Measurements from ENCODE around the gene GPR146.
"Not testable (repeated sequence)": the region's sequence is repeated elsewhere in the genome, so short reads cannot be mapped to it uniquely, and the experiment has no call there.

GPR146 gene

DNA sequence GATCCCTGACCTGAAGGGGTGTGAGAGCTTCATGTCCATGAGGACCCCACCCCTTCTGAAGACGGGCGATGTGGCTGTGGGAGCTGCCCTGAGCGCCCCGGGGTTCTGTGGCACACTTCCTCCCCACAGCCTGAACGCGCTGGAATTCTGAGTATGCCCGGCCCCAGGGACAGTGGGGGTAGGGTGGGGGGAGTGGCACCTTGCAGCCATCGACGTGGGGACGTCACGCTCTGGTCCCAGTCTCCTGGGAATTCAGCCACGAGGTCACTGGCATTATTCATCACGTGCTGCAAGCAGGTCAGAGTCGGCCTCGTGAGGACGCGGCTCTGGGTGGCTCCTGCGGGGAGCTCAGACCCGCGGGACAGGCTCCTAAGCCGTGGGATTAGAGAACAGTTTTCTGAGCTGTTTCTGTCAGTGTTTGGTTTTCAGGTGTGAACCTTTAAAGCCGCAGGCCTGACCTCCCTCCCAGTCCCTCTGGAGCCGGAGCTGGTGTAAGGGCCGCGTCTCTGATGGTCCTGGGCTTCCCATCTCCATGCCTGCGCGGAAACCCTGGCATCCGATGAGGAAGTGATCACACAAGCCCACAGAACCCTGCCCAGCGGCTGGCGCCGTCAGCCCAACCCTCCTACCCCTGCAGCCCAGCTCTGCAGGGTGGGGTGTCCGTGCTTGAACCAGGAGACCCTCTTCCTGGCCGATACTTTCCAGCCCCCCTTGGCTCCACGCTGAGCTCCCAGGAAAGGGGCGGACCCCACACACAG is 16.1 kb downstream of the GPR146 start:
- no peak for DNase-seq

- DNase-seq = no peak
These were observed 16.8 kb downstream of the GPR146 start for GRCh38 chr7:1061180-1061579.

GRCh38 chr7:1062296-1063294 is 18.2 kb downstream of the GPR146 start:
- DNase-seq = no peak

GRCh38 chr7:1063361-1063760 is 19.0 kb downstream of the GPR146 start:
- DNase-seq = no peak

- DNase-seq = no peak
These were observed 20.2 kb downstream of the GPR146 start for GRCh38 chr7:1064581-1064980.

DNA sequence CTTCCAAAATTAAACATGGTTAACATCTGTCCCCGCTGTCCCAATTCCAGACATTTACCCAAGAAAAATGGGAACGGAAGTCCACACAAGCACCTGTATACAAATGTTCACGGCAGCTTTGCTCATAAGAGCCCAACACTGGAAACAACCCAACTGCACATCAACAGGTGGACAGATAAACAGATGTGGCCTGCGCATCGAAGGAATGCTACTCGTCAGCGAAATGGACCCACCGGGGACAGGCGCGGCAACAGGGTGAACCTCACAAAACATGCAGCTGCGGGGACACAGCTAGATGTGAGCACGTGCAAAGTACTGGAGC is 20.9 kb downstream of the GPR146 start:
- DNase-seq = no peak

DNA sequence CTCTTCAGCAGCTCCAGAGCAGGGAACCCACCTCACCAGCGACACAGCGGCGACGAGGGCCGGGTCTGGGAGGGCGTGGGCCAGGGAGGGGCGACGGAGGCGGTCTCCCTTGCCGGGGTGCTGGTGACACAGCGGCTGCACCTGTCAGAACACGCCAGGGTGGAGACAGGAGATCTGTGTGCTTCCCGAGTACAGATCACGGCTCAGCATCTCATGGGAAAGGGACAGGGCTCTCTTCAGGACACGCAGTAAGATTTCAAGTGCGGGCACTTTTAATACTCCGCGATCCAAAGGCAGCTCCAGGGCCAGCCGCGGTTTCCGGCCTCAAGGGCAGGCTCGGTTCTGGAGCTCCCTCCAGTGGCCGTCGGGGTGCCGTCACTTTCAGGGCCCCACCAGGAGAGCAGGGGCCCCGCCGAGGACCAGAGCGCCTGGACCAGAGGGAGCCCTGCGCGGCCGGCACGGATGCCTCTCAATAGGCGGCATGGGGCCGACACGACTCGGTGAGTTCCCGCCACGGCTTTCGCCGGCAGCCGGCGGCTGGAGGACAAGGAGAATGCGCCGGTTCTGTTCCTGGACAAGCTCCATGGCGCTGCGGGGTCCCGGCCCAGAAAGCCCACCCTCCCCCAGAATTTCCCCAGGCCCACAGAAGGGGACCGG is 21.4 kb downstream of the GPR146 start:
- peak; percentile 86 for DNase-seq

GRCh38 chr7:1066242-1066588 is 21.9 kb downstream of the GPR146 start:
- DNase-seq = no peak

- DNase-seq = no peak
These were observed 23.7 kb downstream of the GPR146 start for GRCh38 chr7:1068013-1068412.

- no peak for DNase-seq
These were observed 24.3 kb downstream of the GPR146 start for GRCh38 chr7:1068619-1069018.

DNA sequence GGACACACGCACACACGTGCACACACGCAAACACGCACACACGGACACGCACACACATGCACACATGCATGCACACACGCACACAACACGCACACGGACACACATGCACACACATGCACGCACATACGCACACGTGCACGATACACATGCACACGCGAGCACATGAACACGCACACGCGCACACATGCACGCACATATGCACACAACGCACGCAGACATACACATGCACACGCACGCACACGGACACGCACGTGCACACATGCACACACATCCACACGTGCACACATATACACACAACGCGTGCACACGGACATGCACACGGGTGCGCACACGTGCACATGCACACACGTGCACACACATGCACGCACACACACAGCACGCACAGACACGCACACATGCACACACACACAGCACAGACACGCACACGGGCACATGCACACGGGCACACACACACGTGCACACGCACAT is 26.2 kb downstream of the GPR146 start:
- DNase-seq = no peak

DNA sequence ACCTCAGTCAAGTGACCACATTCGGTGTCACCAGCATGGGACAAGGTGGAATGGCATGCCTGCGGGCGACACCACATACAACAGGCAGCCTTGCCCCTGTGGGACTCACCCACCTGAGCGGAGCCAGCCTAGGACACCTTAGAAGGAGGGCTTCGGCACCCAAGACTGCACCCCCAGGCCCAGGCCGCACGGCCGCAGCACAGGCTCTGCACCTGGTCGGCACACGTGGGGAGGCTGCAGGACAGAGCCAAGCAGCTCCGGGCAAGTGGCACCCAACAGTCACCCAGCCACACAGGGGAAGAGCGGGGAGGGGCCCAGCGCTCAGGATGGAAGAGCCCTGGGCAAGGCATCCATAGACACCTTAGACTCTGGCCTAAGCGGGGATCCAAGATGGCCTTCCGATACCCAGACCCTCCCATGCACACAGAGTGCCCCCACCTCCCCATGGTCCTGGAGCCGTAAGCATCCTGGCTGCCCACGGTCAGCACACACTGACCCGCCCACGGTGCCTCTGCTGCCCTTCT is 27.4 kb downstream of the GPR146 start:
- no peak for DNase-seq

DNA sequence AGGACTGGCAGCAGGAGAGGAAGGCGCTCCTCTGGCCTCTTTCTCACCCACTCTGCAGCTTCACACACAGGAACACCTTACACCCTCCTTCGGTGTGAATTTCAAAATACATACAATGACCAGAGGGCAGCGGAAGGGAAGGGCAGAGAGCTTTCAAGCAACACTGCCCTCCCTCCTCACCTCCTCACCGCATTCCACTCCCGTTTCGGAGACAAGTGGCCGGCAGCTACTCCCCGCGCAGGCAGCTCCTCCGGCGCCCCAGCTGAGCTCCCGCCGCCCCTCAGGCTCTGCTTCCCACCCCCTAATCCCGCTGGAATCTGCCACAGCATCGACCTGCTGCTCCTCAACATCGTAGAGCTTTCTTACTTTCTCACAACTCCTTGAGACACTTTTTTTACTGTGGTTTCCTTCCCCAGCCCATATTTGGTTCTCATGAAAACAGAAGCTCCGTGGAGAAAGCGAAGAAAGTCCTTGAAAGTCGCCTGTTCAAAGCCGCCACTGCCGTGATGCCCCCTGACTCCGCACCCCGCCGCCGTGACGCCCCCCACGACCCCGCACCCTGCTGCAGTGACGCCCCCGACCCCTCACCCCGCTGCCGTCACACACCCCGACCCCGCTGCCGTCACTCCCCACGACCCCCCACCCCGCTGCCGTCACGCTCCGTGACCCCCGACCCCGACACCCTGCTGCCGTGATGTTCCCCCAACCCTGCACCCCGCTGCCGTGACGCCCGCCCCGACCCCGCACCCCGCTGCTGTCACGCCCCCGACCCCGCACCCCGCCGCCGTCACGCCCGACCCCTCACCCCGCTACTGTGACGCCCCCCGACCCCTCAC is 29.0 kb downstream of the GPR146 start:
- DNase-seq = no peak

GRCh38 chr7:1074018-1074417 is 29.7 kb downstream of the GPR146 start:
- not testable (repeated sequence) for DNase-seq

DNA sequence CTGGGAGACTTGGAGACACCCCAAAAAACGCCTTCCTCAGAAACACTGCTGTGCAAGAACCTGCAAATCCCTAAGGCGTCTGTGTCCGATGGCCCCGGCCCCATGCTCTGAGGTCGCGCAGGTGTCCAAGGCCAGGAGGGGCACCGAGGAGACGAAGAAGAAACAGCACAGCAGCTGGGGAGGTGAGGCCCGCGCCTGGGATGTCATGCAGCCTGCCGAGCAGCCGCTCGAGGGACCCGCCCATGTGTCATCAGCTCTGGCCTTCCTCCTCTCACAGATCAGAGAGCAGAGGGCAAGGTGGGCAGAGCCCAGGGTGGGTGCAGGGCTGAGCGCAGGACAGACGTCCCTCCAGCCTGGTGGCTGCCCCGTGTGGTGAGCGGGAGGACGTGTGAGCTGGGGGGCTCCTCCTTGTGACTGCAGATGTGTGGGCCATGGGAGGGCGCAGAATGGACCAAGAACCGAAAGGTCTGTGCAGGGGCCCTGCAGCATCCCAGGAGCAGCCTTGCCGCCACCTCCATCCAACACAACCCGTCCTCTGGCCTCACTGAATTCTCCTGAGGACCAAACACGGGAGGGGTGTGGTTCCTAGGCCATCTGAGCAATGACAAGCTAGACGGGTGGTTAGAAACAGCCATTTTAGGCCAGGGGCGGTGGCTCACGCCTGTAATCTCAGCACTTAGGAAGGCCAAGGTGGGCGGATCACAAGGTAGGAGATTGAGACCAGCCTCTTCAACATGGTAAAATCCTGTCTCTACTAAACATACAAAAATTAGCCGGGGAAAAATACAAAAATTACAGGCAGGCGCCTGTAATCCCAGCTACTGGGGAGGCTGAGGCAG is 30.5 kb downstream of the GPR146 start:
- no peak for DNase-seq

- DNase-seq = no peak
These were observed 32.1 kb downstream of the GPR146 start for GRCh38 chr7:1076184-1077072.

DNA sequence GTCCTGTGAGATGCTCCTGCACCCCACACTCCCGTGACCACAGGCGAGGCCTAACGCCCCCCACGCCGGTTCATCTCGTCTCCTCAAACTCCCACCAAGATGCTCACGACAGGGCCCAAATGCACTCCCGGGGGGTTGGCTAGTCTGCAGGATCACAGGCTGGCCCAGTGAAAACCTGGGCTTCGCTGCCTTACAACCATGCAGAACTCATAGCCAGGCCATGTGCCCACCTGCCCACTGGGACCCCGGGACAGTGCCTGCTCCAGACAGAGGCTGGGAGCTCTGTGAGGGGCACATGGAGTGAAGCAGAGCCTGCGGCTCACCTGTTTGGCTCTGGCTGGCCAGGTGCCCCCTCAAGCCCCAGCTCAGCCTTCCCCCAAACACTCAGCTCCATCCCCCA is 34.2 kb downstream of the GPR146 start:
- no peak for DNase-seq

- no peak for DNase-seq
These were observed 34.6 kb downstream of the GPR146 start for GRCh38 chr7:1078985-1079384.

- DNase-seq = no peak
These were observed 35.2 kb downstream of the GPR146 start for GRCh38 chr7:1079546-1079945.

GRCh38 chr7:1080252-1080920 is 36.0 kb downstream of the GPR146 start:
- DNase-seq = no peak

Measured in activated T-cell treated with anti-CD3 and anti-CD28 coated beads, Interleukin-2, amount 50 U/mL, for 1 hour (primary cell).